Lower lobe of right lung (tissue), 2 donors: Measurements from ENCODE around the gene MPP2. TPM values are rescaled to one million over a fixed set of nuclear protein-coding genes. Genes with fewer than 3 reads are reported as not detected.

Experiments used
- ATAC-seq, 2 donors: fragments of 200-7000 bp; cut with Tn5 transposase; one replicate each; pipeline ENCODE4 v1.9.1; 2020 to 2022; ENCODE audit warnings: mild to moderate bottlenecking in 2 of 2, moderate library complexity in 2 of 2
- DNase-seq: peaks from one replicate; pipeline ENCODE4 v3.0.0-alpha.2; 2020
- H3K27ac ChIP-seq: fragments of 200-600 bp; one replicate; pipeline ENCODE4 v1.8.0; 2022
- H3K27me3 ChIP-seq: fragments of 200-600 bp; one replicate; pipeline ENCODE4 v1.8.0; 2022; ENCODE audit warnings: low read depth
- H3K36me3 ChIP-seq: fragments of 200-600 bp; one replicate; pipeline ENCODE4 v1.8.0; 2022; ENCODE audit warnings: mild to moderate bottlenecking
- H3K4me1 ChIP-seq: fragments of 200-600 bp; one replicate; pipeline ENCODE4 v1.8.0; 2022
- H3K4me3 ChIP-seq: fragments of 200-600 bp; one replicate; pipeline ENCODE4 v1.8.0; 2022; ENCODE audit warnings: mild to moderate bottlenecking
- H3K9me3 ChIP-seq: fragments of 200-600 bp; one replicate; pipeline ENCODE4 v1.8.0; 2022
- CTCF ChIP-seq: fragments of 200-600 bp; IDR thresholded peaks from one replicate; pipeline ENCODE4 v1.8.0; 2022; ENCODE audit warnings: antibody characterized with exemption, mild to moderate bottlenecking
- intact Hi-C: fragments of 100-400 bp; cut with DNase I; formaldehyde crosslinking; loops from one replicate; pipeline ENCODE4 v1.11.0; 2022
- total RNA-seq: library from RNA; stranded (reverse); fragmentation: NEBNext Ultra II Directional; extraction: Animal tissue kit (Norgen Biotek cat#: 25700); gene quantifications from one replicate; pipeline ENCODE4 v1.2.1, GENCODE V29; 2021
- donor health status: DM: no; HTN: yes; CAD: no; lungs with severe emphysema.

MPP2 gene
- total RNA-seq, 1 donor from 2014 or later = 0.62 TPM

DNA sequence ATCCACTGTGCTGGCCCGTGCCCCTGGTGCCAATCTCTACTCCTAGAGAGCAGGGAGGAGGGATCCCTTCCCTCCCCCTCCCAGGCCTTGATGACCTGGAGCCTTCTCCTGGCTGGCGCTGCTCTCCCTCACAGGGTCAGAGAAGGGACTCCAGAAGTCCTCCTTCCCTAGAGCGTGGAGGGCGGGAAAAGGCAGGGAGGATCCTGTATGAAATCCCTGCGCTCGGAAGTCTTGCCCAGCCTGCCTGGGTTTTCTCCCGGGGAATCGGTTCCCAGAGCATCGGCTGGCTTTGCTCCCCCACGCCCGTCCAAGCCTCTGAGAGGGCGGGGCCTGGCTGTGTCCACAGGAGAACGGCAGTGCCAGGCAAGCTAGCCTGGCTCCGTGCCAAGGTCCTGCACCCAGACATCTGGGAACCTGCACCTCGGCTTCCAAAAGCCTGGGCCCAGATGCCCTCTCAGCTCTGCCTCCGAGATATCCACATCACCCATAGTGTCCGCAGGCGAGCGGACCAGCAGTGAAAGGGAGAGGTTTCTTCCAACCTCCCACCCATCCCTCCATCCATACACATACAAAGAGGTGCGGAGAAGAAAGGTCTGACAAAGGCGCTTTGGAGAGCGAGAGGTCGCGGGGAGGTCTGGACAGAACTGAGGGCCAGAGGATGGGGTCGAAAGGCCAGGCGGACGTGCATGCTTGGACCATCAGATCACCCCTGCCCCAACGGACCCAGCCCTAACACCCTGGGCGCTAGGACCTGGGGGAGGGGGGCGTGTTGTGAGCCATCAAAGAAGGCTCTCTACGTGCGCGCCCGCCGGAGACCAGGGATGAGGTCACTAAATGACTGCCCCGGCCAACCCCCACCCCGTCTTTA lies 1.1 kb downstream of the MPP2 start:
- no peak overlapping the region for H3K27ac ChIP-seq
- intact Hi-C loops = no loop called here
- ATAC-seq = peak; percentile 60 to 61

GRCh38 chr17:43905400-43905984 lies 1.8 kb downstream of the MPP2 start:
- Histone ChIP-seq H3K27me3 (peaks cover 54% of the 10 kb centered on the region), H3K4me1 (peaks cover 35% of the 10 kb centered on the region), H3K36me3 (no peaks in the 10 kb centered on the region), H3K9me3 (no peaks in the 10 kb centered on the region), H3K4me3 (no peak overlapping the region), H3K27ac (no peak overlapping the region)
- ATAC-seq (no peak), DNase-seq (no peak)
- TF ChIP-seq CTCF = no peak
- intact Hi-C loops = no loop called here

More for the DNA sequence above, 1.1 kb downstream of the MPP2 start:
- Histone ChIP-seq H3K4me3 (peak overlapping the region; percentile 60), H3K9me3 (no peaks in the 10 kb centered on the region), H3K4me1 (peaks cover 28% of the 10 kb centered on the region), H3K36me3 (no peaks in the 10 kb centered on the region), H3K27me3 (peaks cover 54% of the 10 kb centered on the region)
- peak; percentile 61 for DNase-seq
- TF ChIP-seq CTCF = no peak

GRCh38 chr17:43901861-43902589 lies 5.3 kb downstream of the MPP2 start:
- intact Hi-C loops = no loop called here
- H3K27me3 ChIP-seq = peaks cover 36% of the 10 kb centered on the region
- H3K4me3 ChIP-seq = no peak overlapping the region
- H3K4me1 ChIP-seq = peaks cover 26% of the 10 kb centered on the region
- no peak for ATAC-seq
- no peak for DNase-seq
- H3K36me3 ChIP-seq = no peaks in the 10 kb centered on the region
- H3K9me3 ChIP-seq = no peaks in the 10 kb centered on the region
- no peak overlapping the region for H3K27ac ChIP-seq
- TF ChIP-seq CTCF = no peak

DNA sequence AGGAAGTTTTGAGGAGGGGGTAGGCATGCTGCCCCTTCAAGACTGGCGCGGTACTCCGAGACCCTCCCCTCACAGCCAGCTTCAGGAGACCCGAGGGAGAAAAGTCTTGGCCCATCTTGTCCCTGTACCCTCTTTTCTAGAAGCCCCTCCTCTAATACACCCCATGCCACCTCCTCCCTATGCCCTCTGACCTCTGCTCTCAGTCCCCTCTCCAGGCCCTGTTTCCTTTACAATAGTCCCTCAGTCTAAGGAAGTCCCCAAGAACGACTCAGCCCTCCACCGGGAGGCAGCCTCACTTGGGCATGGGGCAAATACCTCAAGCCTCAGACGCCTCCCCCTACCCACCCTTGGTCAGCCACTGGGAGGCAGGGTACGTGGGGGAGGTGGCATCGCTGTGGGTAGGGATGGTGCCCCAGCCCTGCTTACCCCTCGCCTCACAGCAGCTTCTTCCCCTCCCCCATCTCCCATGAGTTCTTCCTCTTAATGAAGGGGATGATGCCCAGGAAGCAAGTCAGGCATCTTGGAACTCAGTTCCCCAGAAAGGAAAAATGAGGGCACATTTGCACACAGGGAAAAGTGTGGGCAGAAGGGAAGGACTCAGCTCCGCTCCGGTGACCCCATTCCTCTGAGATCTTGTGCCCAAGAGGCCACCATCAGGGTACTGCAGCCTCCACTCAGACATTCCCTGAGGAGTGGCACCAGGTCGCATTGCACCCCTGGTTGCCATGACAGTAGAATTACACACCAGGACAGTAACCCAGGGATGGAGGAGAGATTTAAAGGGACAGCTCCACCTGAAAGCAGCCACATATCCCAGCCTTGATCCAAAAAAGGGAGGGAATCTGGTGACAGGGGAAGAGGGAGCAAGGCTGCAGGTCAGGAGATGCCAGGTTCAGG lies 6.2 kb downstream of the MPP2 start:
- H3K27me3 ChIP-seq = peaks cover 26% of the 10 kb centered on the region
- DNase-seq (no peak), ATAC-seq (no peak)
- peak overlapping the region; percentile 51 for H3K4me3 ChIP-seq
- H3K36me3 ChIP-seq = no peaks in the 10 kb centered on the region
- H3K27ac ChIP-seq = no peak overlapping the region
- no peak for TF ChIP-seq CTCF
- peaks cover 17% of the 10 kb centered on the region for H3K4me1 ChIP-seq
- no peaks in the 10 kb centered on the region for H3K9me3 ChIP-seq
- intact Hi-C loops = no loop called here
